ENCODE results near the gene RDH14.

The RDH14 gene

DNA sequence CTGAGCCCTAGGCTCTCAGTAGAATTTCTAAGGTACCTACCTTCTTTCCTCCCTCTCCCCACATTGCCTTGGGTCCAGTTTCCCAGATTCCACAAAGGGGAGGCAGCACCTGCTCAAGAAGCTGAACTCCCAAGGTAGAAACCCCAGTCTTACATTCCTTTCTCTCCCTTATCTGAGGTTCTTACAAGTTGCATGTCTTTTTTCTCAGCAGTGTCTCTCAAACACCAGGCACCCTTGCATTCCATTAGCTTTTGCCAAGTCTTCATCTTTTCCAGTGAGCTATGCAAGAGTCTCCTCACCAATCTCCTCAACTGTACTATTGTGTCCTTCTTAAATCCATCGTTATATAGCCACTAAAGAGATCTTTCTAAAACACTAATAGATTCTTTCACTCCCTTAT lies 33.0 kb upstream of the RDH14 start:
- no peaks in the 10 kb centered on the region for H3K27me3 ChIP-seq (ENCODE audit: insufficient read depth, low read length)
- H3K27ac ChIP-seq (ENCODE audit: low read depth, low read length): no peak overlapping the region
- no peak overlapping the region for H3K9ac ChIP-seq (ENCODE audit: low read depth, low read length)
- no peaks in the 10 kb centered on the region for H3K9me3 ChIP-seq (ENCODE audit: insufficient read depth, low read depth, low read length)
- H3K36me3 ChIP-seq (ENCODE audit: insufficient read depth, low read length): no peaks in the 10 kb centered on the region
- H3K4me3 ChIP-seq (ENCODE audit: low read length): no peak overlapping the region
- no peaks in the 10 kb centered on the region for H3K4me1 ChIP-seq (ENCODE audit: insufficient read depth, low read length)
- WGBS: 95% methylated on average over 1 of the region's 1 CpG

DNA sequence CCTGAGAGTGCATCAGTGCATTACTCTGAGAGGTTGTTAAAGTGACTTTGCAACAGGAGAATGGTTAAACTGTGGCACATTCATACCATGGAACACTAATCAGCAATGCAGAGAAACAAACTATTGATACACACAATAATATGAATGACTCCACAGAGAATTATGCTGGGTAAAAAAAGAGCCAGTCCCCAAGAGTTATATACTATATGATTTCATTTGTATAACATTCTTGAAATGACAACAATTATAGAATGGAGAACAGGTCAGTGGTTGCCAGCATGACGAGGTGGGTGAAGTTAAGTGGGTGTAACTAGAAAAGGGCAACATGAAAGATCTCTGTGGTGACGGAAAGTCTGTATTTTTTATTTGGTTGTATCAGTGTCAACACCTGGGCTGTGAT lies 31.9 kb upstream of the RDH14 start:
- Histone ChIP-seq H3K27me3 (ENCODE audit: insufficient read depth, low read length) (no peaks in the 10 kb centered on the region), H3K27ac (ENCODE audit: low read depth, low read length) (no peak overlapping the region), H3K9ac (ENCODE audit: low read depth, low read length) (no peak overlapping the region), H3K4me3 (ENCODE audit: low read length) (no peak overlapping the region), H3K36me3 (ENCODE audit: insufficient read depth, low read length) (no peaks in the 10 kb centered on the region), H3K9me3 (ENCODE audit: insufficient read depth, low read depth, low read length) (no peaks in the 10 kb centered on the region), H3K4me1 (ENCODE audit: insufficient read depth, low read length) (no peaks in the 10 kb centered on the region)
- WGBS: 93% methylated on average over 2 of the region's 2 CpGs

DNA sequence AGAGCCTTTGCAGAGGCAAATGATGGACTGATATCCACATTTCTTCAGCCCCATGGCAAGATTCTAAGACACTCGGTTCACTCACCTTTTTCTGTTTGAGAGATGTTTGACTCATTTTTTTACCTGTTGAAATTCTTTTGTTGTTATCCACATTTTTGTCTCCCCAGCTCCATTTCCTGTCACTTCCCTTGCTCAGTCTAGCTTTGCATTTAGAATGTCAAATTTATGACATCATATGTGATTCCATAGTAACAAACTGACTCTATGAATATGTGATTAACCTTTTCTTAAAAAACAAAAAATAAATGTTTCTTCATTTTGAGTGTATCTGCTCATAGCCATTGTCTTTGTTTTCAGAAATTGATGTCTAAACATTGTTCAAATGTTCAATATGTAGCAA lies 28.9 kb upstream of the RDH14 start, which contains the start of gene NT5C1B:
Gene NT5C1B, minus strand, starts transcription at position 216 of the 400 bp plus-strand sequence. Its CDS starts 101 bp downstream, at position 115.
- Histone ChIP-seq H3K9me3 (ENCODE audit: insufficient read depth, low read depth, low read length) (no peaks in the 10 kb centered on the region), H3K4me1 (ENCODE audit: insufficient read depth, low read length) (no peaks in the 10 kb centered on the region), H3K4me3 (ENCODE audit: low read length) (no peak within 1 kb of the TSS), H3K36me3 (ENCODE audit: insufficient read depth, low read length) (no peaks in the 10 kb centered on the region), H3K27me3 (ENCODE audit: insufficient read depth, low read length) (no peaks in the 10 kb centered on the region), H3K27ac (ENCODE audit: low read depth, low read length) (no peak within 1 kb of the TSS), H3K9ac (ENCODE audit: low read depth, low read length) (no peak within 1 kb of the TSS)
- no CpG with 5 or more reads among the region's 1 CpG for WGBS

DNA sequence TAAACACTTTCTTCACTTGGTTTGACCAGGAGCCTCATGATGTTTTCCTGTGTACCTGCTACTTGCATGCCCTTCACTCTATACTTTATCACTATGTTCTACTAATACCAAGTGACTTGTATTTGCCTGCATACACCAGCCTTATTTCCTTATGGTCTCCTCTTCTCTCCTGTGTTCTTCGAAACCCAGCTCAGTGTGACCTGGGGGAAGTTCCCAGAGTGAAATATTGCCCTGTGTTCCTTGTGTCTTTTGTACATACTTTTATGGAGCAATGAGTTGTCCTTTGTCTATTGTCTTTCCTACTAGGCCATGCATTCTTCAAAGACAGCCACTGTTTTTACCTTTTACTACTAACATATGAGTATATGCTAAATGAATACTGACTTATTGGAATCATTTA lies 28.3 kb upstream of the RDH14 start:
- no peaks in the 10 kb centered on the region for H3K9me3 ChIP-seq (ENCODE audit: insufficient read depth, low read depth, low read length)
- no peak overlapping the region for H3K27ac ChIP-seq (ENCODE audit: low read depth, low read length)
- H3K4me3 ChIP-seq (ENCODE audit: low read length): no peak overlapping the region
- H3K9ac ChIP-seq (ENCODE audit: low read depth, low read length): no peak overlapping the region
- H3K36me3 ChIP-seq (ENCODE audit: insufficient read depth, low read length): no peaks in the 10 kb centered on the region
- H3K4me1 ChIP-seq (ENCODE audit: insufficient read depth, low read length): no peaks in the 10 kb centered on the region
- no peaks in the 10 kb centered on the region for H3K27me3 ChIP-seq (ENCODE audit: insufficient read depth, low read length)
- 83% methylated on average over 1 of the region's 1 CpG for WGBS

DNA sequence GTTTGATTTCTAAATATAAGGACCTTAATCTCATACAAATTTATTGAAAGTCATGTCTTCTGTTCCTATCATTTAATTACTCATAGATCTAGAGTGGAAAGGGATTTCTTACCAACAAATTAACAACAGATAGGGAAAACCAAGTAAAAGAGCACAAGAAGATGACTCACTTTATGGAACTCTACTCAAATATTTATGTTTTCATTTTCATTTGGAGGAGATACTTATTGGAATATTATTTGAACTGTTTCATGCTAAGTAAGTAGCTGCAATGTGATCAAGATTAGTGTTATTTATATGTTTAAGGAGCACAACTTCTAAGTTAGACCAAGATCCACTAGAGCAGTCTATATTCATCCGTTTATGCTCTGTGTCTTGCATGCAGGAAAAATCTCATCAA lies 27.6 kb upstream of the RDH14 start:
- Histone ChIP-seq H3K4me3 (ENCODE audit: low read length) (no peak overlapping the region), H3K27me3 (ENCODE audit: insufficient read depth, low read length) (no peaks in the 10 kb centered on the region), H3K27ac (ENCODE audit: low read depth, low read length) (no peak overlapping the region), H3K4me1 (ENCODE audit: insufficient read depth, low read length) (no peaks in the 10 kb centered on the region), H3K36me3 (ENCODE audit: insufficient read depth, low read length) (no peaks in the 10 kb centered on the region), H3K9ac (ENCODE audit: low read depth, low read length) (no peak overlapping the region), H3K9me3 (ENCODE audit: insufficient read depth, low read depth, low read length) (no peaks in the 10 kb centered on the region)
- WGBS: no CpG with 5 or more reads among the region's 1 CpG

DNA sequence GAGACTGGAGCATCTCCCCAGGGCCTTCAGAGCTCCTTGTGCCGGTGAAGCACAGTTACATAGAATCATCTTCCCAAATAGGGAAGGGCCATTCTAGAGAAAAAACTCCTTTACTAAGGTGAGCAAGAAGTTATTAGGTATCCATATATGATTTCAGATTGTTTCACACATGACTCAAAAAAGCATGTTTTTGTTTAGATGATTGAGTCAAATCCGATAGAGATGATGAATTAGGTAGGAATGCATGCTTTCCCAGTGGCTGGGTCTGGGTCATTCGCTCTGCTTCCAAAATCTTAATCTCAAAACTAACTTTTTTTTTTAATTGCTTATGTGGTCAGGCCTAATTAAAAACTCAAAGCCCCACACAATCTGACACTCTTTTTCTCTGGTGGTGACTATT lies 25.1 kb upstream of the RDH14 start:
- 89% methylated on average over 1 of the region's 3 CpGs for WGBS
- H3K4me3 ChIP-seq (ENCODE audit: low read length): no peak overlapping the region
- no peaks in the 10 kb centered on the region for H3K4me1 ChIP-seq (ENCODE audit: insufficient read depth, low read length)
- no peaks in the 10 kb centered on the region for H3K9me3 ChIP-seq (ENCODE audit: insufficient read depth, low read depth, low read length)
- H3K36me3 ChIP-seq (ENCODE audit: insufficient read depth, low read length): no peaks in the 10 kb centered on the region
- no peaks in the 10 kb centered on the region for H3K27me3 ChIP-seq (ENCODE audit: insufficient read depth, low read length)
- H3K9ac ChIP-seq (ENCODE audit: low read depth, low read length): no peak overlapping the region
- H3K27ac ChIP-seq (ENCODE audit: low read depth, low read length): no peak overlapping the region

DNA sequence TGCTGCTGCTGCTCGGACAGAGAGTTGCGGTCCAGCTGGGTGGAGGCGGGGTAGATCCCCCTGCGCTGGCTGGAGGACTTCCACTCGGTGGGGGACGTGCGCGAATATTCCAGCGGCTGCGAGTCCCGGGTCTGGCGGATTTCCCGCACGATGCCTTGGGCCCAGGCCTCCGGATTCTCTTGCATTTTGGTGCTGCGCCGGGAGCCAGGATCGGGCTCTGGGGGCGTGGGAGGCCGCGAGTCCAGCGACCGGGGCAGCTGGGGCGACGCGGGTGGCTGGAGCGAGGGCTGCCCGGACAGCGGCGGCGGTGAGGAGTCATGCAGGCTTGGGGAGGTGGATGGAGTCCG lies 24.1 kb upstream of the RDH14 start:
- 97% methylated on average over 32 of the region's 32 CpGs for WGBS
- no peaks in the 10 kb centered on the region for H3K36me3 ChIP-seq (ENCODE audit: insufficient read depth, low read length)
- H3K4me3 ChIP-seq (ENCODE audit: low read length): no peak overlapping the region
- no peak overlapping the region for H3K27ac ChIP-seq (ENCODE audit: low read depth, low read length)
- H3K4me1 ChIP-seq (ENCODE audit: insufficient read depth, low read length): no peaks in the 10 kb centered on the region
- no peaks in the 10 kb centered on the region for H3K9me3 ChIP-seq (ENCODE audit: insufficient read depth, low read depth, low read length)
- H3K27me3 ChIP-seq (ENCODE audit: insufficient read depth, low read length): no peaks in the 10 kb centered on the region
- H3K9ac ChIP-seq (ENCODE audit: low read depth, low read length): no peak overlapping the region

DNA sequence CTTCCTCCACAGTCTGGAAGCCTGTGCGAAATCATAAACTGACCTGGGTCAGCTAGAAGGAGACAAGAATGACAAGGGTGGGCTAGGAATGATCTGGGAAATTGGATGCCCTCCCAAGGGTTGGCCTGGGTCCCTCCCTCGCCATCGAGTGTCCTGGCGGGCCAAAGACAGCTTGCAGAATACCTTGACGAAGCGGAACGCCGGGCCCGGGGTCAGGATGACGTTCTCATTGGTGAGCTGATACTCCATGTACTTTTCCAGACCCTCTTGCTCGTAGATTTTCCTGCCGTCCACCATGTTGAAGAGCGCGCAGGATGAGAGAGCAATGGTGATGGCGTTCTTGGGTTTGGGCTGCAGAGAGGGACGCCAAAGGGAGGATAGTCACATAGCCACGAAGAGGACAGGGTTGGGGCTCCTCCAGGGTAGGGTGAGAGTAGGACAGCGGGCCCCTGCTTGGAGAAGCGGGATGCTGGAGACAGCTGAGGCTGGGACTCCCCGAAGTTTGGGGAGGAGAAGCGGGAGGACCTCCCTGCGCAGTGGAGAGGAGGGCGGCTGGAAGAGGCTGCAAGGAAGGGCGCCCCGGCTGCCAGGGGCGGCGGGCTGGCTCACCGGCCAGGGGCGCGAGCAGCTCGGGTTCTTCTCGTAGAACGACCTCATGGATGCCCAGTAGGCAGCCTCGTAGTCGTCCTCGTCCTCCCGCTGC lies 23.6 kb upstream of the RDH14 start:
- H3K27ac ChIP-seq (ENCODE audit: low read depth, low read length): no peak overlapping the region
- H3K9me3 ChIP-seq (ENCODE audit: insufficient read depth, low read depth, low read length): 0 out of 2 replicates have a peak, but pooled peaks cover 2% of the 10 kb centered on the region
- H3K4me3 ChIP-seq (ENCODE audit: low read length): no peak overlapping the region
- 96% methylated on average over 37 of the region's 37 CpGs for WGBS
- no peaks in the 10 kb centered on the region for H3K27me3 ChIP-seq (ENCODE audit: insufficient read depth, low read length)
- no peaks in the 10 kb centered on the region for H3K36me3 ChIP-seq (ENCODE audit: insufficient read depth, low read length)
- no peaks in the 10 kb centered on the region for H3K4me1 ChIP-seq (ENCODE audit: insufficient read depth, low read length)
- H3K9ac ChIP-seq (ENCODE audit: low read depth, low read length): no peak overlapping the region

DNA sequence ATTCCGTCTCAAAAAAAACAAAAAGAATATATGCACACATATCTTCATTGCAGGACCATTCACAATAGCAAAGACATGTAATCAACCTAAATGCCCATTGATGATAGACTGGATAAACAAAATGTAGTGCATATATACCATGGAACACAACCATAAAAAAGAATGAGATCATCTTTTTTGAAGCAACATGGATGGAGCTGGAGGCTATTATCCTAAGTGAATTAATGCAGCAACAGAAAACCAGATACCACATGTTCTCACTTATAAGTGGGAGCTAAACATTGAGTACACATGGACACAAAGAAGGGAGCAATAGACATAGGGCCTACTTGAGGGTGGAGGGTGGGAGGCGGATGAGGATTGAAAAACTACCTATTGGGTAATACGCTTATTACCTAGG lies 20.2 kb upstream of the RDH14 start:
- WGBS: 98% methylated on average over 3 of the region's 3 CpGs
- Histone ChIP-seq H3K9ac (ENCODE audit: low read depth, low read length) (no peak overlapping the region), H3K36me3 (ENCODE audit: insufficient read depth, low read length) (no peaks in the 10 kb centered on the region), H3K4me1 (ENCODE audit: insufficient read depth, low read length) (no peaks in the 10 kb centered on the region), H3K27ac (ENCODE audit: low read depth, low read length) (no peak overlapping the region), H3K27me3 (ENCODE audit: insufficient read depth, low read length) (no peaks in the 10 kb centered on the region), H3K4me3 (ENCODE audit: low read length) (no peak overlapping the region), H3K9me3 (ENCODE audit: insufficient read depth, low read depth, low read length) (0 out of 2 replicates have a peak, but pooled peaks cover 4% of the 10 kb centered on the region)

DNA sequence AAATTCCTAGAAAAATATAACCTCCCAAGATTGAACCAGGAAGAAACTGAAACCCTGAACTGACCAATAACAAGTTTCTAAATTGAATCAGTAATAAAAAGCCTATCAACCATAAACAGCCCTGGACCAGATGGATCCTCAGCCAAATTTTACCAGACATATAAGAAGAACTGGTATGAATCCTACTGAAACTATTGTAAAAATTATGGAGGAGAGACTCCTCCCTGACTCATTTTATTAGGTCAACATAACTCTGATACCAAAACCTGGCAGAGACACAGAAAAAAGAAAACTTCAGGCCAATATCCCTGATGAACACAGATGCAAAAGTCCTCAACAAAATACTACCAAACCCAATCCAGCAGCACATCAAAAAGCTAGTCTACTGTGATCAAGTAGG lies 17.6 kb upstream of the RDH14 start:
- Histone ChIP-seq H3K4me3 (ENCODE audit: low read length) (no peak overlapping the region), H3K4me1 (ENCODE audit: insufficient read depth, low read length) (no peaks in the 10 kb centered on the region), H3K9ac (ENCODE audit: low read depth, low read length) (no peak overlapping the region), H3K27me3 (ENCODE audit: insufficient read depth, low read length) (no peaks in the 10 kb centered on the region), H3K27ac (ENCODE audit: low read depth, low read length) (no peak overlapping the region), H3K36me3 (ENCODE audit: insufficient read depth, low read length) (no peaks in the 10 kb centered on the region), H3K9me3 (ENCODE audit: insufficient read depth, low read depth, low read length) (0 out of 2 replicates have a peak, but pooled peaks cover 4% of the 10 kb centered on the region)

DNA sequence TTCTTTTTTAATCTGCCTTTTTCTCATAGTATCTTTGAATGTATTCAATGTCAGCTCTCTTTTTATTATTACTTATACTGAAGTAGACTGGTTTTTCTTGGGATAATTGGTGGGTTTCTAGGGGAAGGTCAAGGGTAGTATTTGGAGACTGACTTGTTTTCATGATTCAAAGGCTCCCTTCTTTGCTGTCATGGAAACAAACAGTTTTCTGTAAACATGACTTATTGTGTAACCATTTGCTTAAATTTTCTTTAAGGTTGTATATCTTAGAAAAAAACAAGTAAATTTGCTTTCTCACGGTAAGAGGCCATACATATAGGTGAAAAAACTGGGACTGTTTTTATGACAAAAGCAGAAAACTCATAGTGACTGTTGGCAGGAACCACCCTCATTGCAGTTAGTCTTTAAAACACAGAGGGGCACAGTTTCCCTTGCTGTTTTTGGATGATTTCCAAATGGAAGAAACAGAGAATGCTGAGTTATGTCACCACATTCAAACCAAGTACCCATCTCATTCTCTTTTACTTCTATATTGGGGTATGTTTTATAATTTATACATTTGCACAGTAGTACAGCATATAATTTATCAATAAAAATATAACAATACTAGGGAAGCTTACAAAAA lies 5.8 kb upstream of the RDH14 start:
- H3K9ac ChIP-seq (ENCODE audit: low read depth, low read length): no peak overlapping the region
- H3K27me3 ChIP-seq (ENCODE audit: insufficient read depth, low read length): no peaks in the 10 kb centered on the region
- H3K36me3 ChIP-seq (ENCODE audit: insufficient read depth, low read length): no peaks in the 10 kb centered on the region
- H3K9me3 ChIP-seq (ENCODE audit: insufficient read depth, low read depth, low read length): no peaks in the 10 kb centered on the region
- no peak overlapping the region for H3K27ac ChIP-seq (ENCODE audit: low read depth, low read length)
- H3K4me1 ChIP-seq (ENCODE audit: insufficient read depth, low read length): peaks cover 6% of the 10 kb centered on the region; the same call in 1 of the 2 replicates
- WGBS: 89% methylated on average over 1 of the region's 1 CpG
- no peak overlapping the region for H3K4me3 ChIP-seq (ENCODE audit: low read length)

DNA sequence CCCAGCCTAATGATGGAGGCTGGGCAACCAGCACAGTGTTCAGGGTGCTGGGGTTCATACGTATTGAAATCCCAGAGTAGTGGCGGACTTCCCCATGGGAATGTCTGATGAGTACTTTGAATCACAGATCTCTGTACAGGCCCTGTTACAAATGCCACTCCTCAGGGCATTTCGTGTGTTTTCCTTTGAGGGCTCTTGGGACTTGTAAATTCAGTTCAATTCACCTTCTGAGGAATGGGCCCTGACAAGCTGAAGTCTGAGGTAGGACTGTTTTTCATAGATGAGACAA lies 288 bp upstream of the RDH14 start:
- H3K4me1 ChIP-seq (ENCODE audit: insufficient read depth, low read length): peaks cover 14% of the 10 kb centered on the region; the same call in 1 of the 2 replicates
- peak overlapping the region; percentile 87 for H3K4me3 ChIP-seq (ENCODE audit: low read length)
- 3% methylated on average over 3 of the region's 3 CpGs for WGBS
- H3K9me3 ChIP-seq (ENCODE audit: insufficient read depth, low read depth, low read length): no peaks in the 10 kb centered on the region
- H3K27ac ChIP-seq (ENCODE audit: low read depth, low read length): no peak overlapping the region
- H3K36me3 ChIP-seq (ENCODE audit: insufficient read depth, low read length): peaks cover 15% of the 10 kb centered on the region
- peak overlapping the region; percentile 85 for H3K9ac ChIP-seq (ENCODE audit: low read depth, low read length)
- no peaks in the 10 kb centered on the region for H3K27me3 ChIP-seq (ENCODE audit: insufficient read depth, low read length)

Measured in HUES64 (cell line).